OCI-LY1 (cell line): Measurements from ENCODE around the gene PAMR1.

ENCODE experiments used
- CTCF ChIP-seq: fragments of 200-600 bp; sonication (generic), shearing (Covaris generic); IDR thresholded peaks from 2 replicates; pipeline ENCODE4 v1.5.1; 2017; ENCODE audit warnings: mild to moderate bottlenecking, antibody characterized with exemption, low read length, moderate library complexity, mixed read lengths
- EZH2 ChIP-seq: fragments of 200-600 bp; sonication (generic), shearing (Covaris generic); IDR thresholded peaks from 2 replicates; pipeline ENCODE4 v1.8.0; 2017; ENCODE audit warnings: borderline replicate concordance, mixed run types, mild to moderate bottlenecking, antibody characterized with exemption, low read length, moderate library complexity, mixed read lengths

DNA sequence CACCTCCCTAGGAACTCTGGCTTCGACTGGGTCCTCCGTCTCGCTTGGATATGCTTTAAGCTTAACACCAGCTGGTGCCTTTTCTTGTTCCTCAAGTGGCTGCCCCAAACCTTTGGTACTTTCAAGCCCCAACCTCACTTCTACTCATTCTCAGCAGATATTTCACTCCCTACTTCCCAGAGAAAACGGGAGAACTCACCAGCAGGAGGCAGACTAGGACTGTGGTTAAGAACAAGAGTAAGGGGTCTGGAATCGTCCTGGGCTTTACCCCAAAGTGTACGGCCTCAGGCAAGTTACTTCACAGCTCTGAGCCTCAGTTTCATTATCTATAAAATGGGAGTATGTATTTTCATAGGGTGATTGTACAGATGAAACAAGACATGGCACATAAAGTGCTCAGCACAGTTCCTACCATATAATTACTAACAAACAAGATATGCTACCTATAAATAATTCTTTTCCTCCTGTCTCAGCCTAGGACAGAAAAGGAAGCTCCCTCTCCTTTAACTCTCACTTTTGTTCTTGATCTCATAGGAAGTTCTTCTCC lies 37.8 kb downstream of the PAMR1 start:
- TF ChIP-seq CTCF (peak; percentile 35; the same call in 1 of the 2 replicates), EZH2 (no peak)
